T-helper 2 cell (primary cell): ENCODE measurements around the gene MYLK2.

ENCODE experiments used
- DNase-seq, 5 experiments: peaks; one replicate each; pipeline versions ENCODE4 v3.0.0 to v3.0.0-alpha.2; 2012 to 2022

The MYLK2 gene

DNA sequence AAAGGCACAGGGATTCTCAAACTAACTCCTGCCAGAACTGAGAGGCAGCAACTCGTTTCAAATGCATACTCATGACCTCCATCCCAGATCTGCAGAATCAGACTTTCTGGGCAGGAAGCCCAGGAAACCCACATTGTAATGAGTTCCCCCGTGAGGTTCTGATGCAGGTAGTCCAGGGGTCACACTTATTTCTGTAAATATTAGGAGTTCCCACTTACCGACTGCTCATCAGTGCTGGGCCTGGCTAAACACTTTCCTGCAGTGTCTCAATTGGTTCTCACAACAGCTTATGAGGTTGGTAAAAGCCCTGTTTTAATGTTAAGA, 39.6 kb downstream of the MYLK2 start:
- DNase-seq, result no peak

DNA sequence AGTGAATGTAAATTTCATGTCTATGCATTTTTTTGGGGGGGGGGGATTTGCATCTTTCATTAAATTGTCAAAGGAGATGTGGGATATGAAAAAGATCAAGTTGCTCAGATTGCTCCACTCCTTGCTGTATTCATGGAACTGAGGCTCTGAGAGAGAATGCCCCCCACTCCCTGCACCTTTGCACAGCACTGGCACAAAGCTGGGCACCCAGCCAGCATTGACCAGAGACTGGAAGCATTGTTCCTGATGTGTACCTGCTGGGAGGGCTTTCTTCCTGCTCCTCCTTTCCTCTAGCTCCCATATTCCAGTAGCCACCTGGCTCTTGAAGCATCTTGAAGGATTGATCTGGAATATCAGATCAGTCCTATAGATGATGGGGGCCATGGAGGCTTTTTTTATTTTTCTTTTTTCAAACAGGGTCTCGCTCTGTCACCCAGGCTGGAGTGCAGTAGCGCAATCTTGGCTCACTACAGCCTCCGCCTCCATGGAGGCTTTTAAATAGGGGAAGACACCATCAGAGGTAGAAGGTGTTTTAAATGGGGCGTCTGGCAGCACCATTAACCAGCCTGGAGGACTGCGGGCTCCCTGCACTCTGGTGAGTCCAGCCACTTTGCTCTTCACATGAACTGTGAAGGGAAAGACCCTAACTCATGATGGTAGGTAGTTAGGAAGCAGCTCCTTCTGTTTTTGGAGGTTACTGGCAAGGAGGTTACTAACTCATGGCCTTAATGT, 40.3 kb downstream of the MYLK2 start:
- DNase-seq, result no peak

DNA sequence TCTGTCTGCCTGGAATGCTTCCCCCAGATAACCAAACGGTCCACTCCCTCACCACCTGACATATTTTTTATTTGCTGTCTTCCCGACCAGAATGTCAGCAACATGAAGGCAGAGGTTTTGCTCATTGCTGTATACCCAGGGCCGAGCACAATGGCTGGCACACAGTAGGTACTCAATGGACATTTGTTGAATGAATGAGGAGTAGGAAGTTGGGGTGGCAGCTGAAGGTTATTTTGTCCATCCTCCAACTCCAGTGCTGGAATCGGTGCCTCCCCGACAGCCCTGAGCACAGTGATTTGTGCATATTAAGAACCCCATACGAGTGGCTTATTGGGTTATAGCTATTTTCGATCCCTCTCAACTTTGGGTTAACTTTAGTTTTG, 40.8 kb downstream of the MYLK2 start:
- DNase-seq, result no peak

DNA sequence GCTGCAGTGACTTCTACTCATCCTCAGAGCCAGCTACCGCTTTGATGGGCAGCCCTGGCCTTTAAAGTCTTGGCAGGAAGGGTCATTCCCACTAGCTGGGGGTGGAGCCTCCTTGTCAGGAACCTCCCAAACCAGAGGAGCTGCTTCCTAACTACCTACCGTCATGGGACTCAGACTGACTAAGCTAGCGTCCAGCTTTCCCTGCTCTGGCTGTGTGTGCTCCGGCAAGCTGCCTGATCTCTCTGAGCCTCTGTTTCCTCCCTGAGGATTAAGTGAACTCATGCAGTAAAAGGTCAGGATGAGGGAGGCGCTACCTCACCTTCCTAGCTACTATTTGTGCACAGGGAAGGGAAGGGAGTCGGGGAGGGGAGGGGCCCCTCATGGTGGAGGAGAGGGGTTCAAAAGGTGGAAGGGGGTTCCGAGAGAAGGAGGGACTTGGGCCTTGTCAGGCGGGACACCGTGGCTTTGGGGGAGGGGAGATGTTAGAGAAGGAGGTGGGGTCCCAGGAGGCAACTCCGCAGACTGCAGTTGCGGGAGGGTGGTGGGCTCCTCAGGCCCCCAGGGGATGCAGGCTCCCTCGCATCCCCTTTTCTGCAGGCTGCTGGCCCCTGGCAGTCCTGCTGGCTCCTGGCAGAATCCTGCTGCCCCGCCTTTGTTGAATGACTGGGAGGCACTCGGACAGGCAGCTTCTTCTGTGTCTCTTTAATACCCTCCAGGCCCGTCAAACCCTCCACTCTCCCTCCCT, 41.4 kb downstream of the MYLK2 start:
- no peak for DNase-seq

DNA sequence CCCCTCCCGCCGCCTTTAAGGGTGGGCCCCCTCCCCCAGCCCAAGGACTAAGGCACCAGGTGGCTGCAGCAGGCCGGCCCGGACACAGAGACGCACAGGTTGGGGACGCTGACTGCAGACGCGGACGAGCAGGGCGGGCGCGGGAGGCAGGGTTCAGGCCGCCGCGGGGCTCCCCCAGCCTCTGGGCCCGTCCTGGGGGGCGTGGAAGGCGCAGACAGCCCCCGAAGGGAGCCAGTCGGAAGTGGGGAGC, 41.9 kb downstream of the MYLK2 start:
- DNase-seq, result no peak

DNA sequence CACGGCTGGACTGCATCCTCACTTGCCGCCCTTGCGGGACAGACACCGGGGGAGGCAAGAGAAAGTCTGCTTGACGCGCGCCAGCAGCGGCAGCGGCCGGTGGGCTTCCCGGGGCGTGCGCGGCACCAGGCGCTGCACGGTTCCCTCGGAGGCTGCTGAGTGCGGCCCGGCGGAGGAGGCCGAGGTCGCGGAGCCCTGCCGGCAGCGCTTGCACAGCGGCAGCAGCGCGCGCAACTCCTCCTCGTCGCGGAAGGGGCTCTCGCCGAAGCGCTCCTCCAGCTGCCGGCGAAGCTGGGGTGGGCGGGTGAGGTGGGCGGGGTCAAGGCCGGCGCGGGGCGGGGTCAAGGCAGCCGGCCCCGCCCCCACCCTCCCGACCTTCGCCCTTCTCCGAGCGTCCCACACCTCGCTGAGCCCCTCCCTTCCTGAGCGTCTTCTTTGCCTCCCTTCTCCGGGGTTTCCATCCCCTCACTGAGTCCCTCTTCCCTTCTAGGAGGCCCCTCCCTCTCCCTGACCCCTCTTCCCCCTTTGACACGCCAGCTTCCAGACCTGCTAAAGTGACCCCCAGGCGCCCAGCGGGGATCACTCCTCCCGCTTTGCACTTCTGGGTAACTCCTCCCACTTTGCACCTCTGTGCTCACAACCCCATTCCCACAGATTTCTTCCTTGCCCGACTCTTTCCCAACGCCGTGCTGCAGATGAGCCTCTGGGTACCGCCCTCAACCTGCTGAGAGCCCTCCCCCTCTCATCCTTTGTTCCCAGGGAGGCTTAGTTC, 42.4 kb downstream of the MYLK2 start:
- peak; percentile 38 to 82 (median 59) for DNase-seq

DNA sequence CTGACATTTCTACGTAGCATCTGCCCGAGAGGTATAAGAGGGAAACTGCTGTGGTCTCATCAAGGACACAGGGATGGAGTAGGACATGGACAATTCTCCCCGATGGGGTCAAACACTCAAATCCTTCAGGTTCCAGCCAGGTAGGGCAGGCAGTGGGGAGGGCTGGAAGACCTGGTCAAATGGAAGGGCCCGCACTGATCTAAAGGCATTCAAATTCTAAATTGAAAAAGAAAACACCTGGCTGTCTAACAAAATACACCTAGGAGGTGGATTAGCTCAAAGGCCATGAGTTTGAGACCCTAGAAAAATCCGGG, 43.0 kb downstream of the MYLK2 start:
- no peak for DNase-seq

DNA sequence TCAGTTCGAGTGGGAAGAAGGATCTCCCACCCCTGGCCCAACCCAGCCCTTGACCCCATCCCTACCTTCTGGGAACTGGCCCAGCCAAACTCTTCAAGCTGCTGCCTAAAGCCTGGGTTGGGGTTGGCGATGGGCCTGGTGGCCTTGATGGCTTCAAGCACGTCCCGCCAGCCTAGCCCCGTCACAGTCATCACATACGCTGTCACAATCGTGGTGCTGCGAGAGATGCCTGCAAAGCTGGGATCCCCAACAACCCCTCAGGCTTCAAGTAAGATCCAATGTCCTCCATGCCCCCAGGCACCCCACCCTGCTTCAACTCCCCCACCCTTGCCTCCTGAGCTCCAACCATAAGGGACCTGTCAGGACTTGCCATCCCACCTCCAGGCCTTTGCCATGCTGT, 43.4 kb downstream of the MYLK2 start:
- DNase-seq, result no peak

DNA sequence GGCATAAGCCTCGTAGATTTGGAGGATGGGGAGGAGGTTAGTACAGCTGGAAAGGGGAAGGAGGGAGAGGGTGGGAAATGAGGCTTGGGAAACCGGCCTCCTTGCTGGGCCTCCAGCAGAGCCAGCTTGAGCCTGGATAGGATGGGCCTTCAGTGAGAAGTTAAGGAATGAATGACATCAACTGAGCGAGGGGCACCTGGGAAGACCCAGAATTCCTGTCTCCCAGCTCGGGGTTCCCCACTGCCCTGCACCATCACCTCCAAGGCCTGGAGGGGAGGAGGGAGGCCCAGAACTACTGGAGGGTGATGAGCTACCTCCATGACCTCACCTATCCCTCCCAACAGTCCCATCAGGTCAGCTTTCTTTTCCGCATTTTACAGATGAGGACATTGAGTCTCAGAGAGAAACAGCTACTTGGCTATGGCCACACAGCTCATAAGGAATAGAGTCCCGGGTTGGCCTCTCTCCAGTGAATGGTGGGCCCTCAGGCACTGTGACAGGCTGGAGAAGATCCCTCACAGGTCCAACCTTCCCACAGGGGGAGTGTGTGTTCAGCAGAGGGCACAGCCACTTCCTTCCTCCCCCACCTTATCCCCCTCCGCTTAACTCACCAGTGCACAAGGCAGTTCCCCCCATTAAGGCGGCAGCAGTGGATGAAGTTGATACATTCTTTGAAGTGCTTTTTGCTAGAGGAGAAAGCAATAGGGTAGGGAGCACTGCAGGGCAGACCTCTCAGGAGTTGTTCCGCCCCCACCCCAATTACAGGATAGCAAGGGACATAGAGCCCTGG, 44.3 kb downstream of the MYLK2 start:
- no peak for DNase-seq

DNA sequence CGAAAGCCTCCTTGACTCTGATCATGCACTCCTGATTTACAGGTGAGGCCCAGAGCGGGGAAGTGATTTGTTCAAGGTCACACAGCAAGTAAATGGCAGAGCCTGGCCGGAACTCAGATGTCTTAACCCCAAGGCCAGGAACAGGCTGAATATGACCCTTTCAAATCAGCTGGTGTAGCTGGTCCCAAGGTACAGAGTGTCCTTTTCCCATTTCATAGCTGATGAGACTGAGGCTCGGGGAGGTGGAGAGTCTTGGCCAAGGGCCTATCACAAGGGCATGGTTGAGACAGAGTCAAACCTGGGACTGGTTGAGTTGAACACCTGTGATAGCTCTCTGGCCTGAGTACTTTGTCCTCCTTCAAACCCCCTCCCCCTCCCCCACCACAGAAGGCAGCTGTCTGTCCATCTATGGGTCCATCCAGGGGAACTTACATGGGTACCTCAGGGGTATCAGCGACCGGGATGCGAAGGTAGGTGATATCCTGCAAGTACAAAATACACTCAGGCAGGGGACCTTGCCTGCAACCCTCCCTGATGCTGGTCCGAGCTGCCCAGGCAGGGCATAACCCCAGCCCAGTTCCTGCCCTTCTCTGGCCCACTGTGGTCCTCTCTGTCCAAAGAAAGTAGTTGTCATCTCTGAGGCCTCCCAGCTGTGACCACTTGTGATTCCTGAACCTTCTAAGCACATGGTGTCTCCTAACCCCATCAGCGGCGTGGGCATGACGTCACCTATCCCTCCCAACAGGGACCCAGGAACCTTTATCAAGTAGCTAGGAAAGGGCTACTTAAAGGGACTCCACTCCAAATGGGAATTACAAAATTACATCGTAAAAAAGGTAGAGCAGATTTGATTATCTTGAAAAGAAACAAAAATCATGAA, 45.6 kb downstream of the MYLK2 start:
- no peak for DNase-seq

DNA sequence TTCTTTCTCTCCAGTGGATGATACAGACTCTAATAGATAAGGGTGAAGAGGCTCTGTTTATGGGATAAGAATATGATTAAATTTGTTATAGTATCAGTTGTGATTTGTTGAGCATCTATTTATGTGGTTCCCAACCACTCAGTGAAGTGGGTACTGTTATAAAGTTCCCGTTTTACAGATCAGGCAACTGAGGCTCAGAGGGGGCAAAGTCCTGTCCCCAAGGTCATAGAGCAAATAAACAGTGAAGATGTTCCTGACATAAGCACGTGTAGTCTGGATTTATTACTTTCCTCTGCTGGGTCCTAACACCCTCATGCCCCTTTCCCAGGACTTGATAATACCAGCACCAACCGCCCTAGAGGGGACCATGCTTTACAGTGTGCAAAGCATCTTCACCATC, 47.1 kb downstream of the MYLK2 start:
- DNase-seq, result no peak

DNA sequence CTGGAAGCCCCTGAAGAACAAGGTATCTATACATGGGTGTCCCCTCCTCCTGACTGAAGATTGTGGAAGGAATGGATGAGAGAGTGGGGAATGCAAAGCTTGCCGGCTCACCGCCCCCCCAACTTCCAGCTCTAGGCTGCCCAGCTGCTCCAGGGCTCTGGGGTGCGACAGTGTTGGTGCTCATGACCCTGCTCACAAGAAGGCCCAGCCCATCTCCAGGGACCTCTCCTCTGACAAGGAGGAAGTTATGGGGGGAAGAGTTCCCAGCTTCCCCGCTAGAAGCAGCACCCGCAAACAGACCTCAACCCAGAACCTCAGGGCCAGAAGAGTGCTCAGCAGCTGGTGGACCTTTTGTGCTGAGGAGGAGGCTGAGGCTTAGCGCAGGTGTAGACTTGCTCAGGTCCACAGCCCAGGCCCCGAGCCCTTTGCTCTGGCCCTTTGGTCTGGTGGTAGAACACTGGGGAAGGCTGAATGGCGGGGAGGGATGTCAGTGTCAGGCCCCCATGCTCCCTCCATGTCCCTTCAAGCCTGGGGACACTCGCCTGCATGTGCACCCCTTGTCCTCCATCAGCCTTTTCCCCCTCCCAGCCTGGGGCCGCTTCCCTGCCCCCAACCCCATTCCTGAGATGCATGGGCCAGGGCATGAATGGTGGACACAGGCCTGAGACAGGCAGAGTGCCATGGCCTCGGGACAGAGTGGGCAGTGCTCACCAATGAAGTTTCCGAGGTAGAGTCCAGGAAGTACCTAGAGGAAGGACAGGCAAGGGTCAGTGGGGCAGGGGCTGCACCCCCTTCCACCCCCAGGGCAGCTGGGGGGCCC, 49.9 kb downstream of the MYLK2 start:
- DNase-seq, result no peak

DNA sequence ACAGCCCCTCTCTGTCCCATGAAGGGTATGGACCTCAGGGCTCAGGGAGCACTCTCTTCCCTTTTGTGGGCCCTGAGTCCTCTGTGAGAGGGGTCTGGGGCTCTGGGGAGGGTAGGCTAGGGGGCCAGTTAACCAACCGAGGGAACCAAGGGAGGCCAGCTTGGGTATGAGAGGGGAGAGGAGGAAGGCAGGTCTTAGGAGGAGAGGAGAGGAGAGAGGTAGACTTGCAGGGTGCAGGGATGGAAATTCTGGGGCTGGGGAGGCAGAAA, 50.5 kb downstream of the MYLK2 start:
- DNase-seq, result no peak

DNA sequence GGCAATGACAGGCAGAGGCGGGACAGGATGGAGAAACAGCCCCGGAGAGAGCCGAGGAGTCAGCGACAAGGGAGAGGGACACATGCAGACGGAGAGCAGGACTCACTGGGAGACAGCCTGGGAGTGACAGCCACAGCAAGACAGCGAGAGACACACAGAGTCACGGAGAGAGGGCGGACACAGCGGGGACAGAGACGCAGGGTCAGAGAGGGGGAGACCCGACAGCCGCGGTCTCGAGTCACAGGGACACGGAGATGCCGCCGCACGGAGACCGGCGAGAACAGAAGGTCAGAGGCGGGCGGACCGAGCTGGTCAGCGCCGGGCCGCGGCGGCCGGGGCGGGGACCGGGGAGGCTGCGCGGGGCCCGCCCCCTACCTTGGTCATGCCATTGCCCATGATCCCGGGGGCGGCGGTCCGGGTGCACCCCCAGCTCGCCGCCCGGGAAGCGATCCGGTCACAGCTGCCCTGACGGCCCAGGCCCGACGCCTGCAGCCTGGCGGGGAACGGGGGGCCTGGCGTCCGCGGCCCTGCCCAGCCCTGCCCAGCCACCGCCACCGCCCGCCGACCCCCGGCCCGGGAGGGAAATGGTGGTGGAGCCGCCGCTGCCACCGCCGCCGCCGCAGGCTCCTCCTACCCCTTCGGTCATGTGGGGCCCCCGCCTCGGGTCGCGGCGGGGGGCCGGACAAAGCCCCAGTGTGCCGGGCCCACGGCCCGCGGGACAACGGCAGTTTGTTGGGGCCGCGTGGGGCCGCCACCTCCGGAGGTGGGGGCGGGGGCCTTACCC, 51.0 kb downstream of the MYLK2 start, which contains the start of the genes DUSP15 and TTLL9:
Gene DUSP15 (minus strand): TSS at position 586 of the 784 bp plus-strand sequence. CDS start 190 bp downstream, at position 396.
Gene TTLL9 (plus strand): TSS at position 693 of the 784 bp plus-strand sequence. CDS start 493 bp downstream, outside the sequence.
- DNase-seq, result no peak

DNA sequence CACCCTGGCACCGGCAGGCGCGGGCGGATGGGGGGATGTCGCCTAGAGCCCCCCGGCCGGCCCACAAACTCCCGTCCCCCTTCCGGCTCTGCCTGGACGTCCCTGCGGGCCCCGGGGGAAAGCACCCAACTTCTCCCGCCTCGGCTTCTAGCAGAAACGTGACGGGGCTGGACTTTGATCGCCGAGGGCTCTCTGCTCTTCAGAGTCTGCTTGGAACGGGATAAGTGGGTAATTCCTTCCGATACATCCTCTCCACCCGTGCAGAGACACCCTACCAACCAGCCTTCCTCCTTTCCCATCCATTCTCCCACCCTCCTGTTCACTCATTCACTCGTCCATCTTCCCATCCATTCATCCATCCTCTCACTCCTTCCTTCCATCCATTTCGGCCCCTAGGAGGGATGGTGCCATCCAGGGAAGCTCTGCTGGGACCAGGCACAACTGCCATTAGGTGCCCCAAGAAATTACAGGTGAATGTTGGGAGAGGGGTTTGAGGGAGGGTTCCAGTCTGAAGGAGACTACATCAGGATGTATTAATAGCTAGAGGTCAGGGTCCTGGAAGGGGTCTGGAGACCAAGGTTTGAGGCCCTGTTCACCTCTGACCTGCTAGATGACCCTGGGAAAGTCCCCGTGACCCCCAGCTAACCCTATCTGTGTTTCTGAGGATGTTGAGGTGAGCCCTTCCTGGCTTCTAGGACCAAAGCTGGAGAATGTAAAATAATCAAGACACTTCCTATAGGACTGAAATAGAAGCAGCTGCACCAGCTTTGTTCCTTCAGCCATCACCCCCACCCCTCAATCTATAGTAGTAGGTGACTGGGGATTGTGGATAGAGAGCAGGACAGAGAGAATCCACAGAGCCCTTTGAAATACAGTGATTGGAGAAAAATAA, 51.8 kb downstream of the MYLK2 start:
- DNase-seq, result no peak

DNA sequence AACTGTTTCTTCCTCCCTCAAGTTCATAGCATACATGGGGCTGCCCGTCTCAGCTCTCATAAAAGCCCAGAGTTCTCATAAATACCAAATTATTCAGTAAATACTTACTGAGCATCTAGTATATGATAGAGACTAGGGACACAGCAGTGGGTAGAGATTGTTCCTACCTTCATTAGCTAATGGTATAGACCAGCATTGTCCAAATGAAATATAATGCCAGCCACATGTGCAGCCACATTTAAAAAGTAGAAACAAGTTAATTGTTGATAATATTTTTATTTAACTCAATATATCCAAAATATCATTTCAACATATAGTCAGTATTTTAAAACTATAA, 52.4 kb downstream of the MYLK2 start:
- no peak for DNase-seq

DNA sequence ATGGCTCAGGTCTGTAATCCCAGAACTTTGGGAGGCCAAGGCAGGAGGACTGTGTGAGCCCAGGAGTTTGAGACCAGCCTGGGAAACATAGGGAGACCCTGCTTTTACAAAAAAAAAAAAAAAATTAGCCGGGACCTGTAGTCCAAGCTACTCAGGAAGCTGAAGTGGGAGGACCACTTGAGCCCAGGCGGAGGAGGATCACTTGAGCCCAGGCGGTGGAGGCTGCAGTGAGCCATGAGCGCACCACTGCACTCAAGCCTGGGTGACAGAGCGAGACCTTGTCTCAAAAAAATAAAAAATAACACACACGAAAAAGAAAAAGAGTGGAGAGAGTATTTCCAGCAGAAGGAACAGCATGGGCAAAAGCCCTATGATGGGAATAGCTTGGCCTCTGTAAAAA, 53.2 kb downstream of the MYLK2 start:
- DNase-seq, result no peak

DNA sequence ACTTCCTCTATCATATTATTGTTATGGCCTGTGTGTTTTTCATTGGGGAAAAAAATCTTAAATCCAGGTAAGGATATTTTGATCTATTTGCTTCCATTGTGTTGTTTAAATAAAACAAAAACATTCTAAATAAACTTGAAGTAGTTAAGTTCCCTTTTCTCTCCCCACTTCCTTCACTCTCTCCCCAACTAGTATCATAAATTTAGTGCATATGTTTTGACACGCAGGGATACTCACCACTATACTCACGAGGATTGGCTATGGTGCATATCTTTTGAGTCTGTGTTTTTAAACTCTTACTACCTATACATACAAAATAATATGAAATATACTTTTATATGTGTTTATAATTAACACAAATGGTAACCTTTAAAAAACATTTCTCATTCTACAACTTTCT, 56.5 kb downstream of the MYLK2 start:
- no peak for DNase-seq

DNA sequence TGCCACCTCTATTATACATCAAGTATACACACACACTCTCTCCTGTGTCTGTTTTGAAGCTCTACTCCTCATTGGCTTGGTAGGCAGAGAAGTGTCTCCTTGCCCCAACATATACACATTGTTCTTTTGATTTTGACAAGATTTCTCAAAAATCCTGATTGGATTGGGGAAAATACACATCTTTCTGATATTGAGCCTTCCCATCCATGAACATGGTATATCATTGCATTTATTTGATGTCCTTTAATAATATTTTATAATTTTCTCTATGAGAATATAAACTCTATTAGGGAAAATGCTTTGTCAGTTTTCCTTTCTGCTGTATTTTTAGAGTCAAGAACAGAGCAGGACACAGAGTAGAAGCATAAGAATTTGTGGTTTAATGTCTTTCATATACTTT, 58.5 kb downstream of the MYLK2 start:
- no peak for DNase-seq
